Spleen (tissue), 11 donors: ENCODE results near the gene PSMG4. TPM values are rescaled to one million over a fixed set of nuclear protein-coding genes. Genes with fewer than 3 reads are reported as not detected.
"Not testable (repeated sequence)": the region's sequence is repeated elsewhere in the genome, so short reads cannot be mapped to it uniquely, and the experiment has no call there.

ENCODE experiments used
- DNase-seq: peaks from one replicate; pipeline ENCODE4 v3.0.0-alpha.2; 2020
- H3K27ac ChIP-seq, 8 donors: fragments of 200-600 bp; sonication (generic) in 7 of 8; 1 replicate in 4 of 8; 2 replicates in 4 of 8; pipeline versions ENCODE4 v1.5.0 to v1.8.0; 2016 to 2021; ENCODE audit warnings: inconsistent platforms in 4 of 8, mild to moderate bottlenecking in 4 of 8, moderate library complexity in 1 of 8
- H3K27me3 ChIP-seq, 7 donors: fragments of 200-600 bp; sonication (generic) in 6 of 7; replicated peaks in 1 of 7; 1 replicate in 4 of 7; 2 replicates in 3 of 7; pipeline versions ENCODE4 v1.5.0 to v1.8.0; 2016 to 2021; ENCODE audit warnings: inconsistent platforms in 3 of 7, mild to moderate bottlenecking in 1 of 7
- H3K36me3 ChIP-seq, 6 donors: fragments of 200-600 bp; sonication (generic) in 5 of 6; 1 replicate in 4 of 6; 2 replicates in 2 of 6; pipeline versions ENCODE4 v1.5.0 to v1.8.0; 2016 to 2021; ENCODE audit warnings: inconsistent platforms in 2 of 6
- H3K4me1 ChIP-seq, 6 donors: fragments of 200-600 bp; sonication (generic) in 5 of 6; 1 replicate in 3 of 6; 2 replicates in 3 of 6; pipeline versions ENCODE4 v1.5.0 to v1.8.0; 2016 to 2021; ENCODE audit warnings: inconsistent platforms in 3 of 6
- H3K4me3 ChIP-seq, 8 donors: fragments of 200-600 bp; sonication (generic) in 7 of 8; 1 replicate in 4 of 8; 2 replicates in 4 of 8; pipeline versions ENCODE4 v1.5.0 to v1.8.0; 2016 to 2021; ENCODE audit warnings: inconsistent platforms in 4 of 8, mild to moderate bottlenecking in 4 of 8, moderate library complexity in 2 of 8
- H3K9me3 ChIP-seq, 8 donors: fragments of 200-600 bp; sonication (generic) in 7 of 8; 1 replicate in 4 of 8; 2 replicates in 4 of 8; pipeline versions ENCODE4 v1.5.0 to v1.8.0; 2016 to 2021; ENCODE audit warnings: inconsistent platforms in 4 of 8
- CTCF ChIP-seq, 11 experiments: fragments of 200-600 bp in 7 of 11; fragments of 450-650 bp in 4 of 11; sonication (generic) in 4 of 11; IDR thresholded peaks in 8 of 11; conservative IDR thresholded peaks in 3 of 11; 1 replicate in 7 of 11; 2 replicates in 4 of 11; pipeline versions ENCODE4 v1.4.0 to v1.8.0; 2016 to 2021; ENCODE audit warnings: antibody characterized with exemption in 11 of 11, inconsistent platforms in 4 of 11, mild to moderate bottlenecking in 1 of 11
- POLR2A ChIP-seq, 3 donors: fragments of 450-650 bp; IDR thresholded peaks; one replicate each; pipeline ENCODE4 v1.5.1; 2017; ENCODE audit warnings: antibody characterized with exemption in 3 of 3, mild to moderate bottlenecking in 1 of 3
- POLR2AphosphoS5 ChIP-seq, 3 donors: sonication (generic); formaldehyde crosslinking; IDR thresholded peaks; one replicate each; pipeline ENCODE4 v1.5.1; 2017; ENCODE audit warnings: antibody characterized with exemption in 3 of 3
- WGBS, 5 donors: extraction: QIAGEN DNeasy Blood & Tissue Kit in 3 of 5; methylation state at CpG; one replicate each; pipeline versions ENCODE4 v1.1.5 to v1.1.7; 2013 to 2018; 5-methylcytosine and 5-hydroxymethylcytosine counted together
- intact Hi-C: fragments of 100-400 bp; cut with DNase I; formaldehyde crosslinking; loops from one replicate; pipeline ENCODE4 v1.15.0; 2023; ENCODE audit warnings: low total_unique reads
- polyA plus RNA-seq, 3 donors: library from polyadenylated mRNA; stranded (reverse); fragments of 200-250 nt; gene quantifications; one replicate each; pipeline ENCODE4 v1.2.1, GENCODE V29; 2013
- total RNA-seq, 7 donors: library from RNA; depleted of rRNA in 3 of 7; stranded (reverse); fragments of >200 nt in 3 of 7; fragmentation: NEBNext Ultra II Directional in 4 of 7; extraction: Animal tissue kit (Norgen Biotek cat#: 25700) in 4 of 7; gene quantifications; one replicate each; pipeline versions ENCODE4 v1.1.0 to v1.2.1, GENCODE V29; 2016 to 2021
- donor health status: healthy with polysubstance abuse.
- donor health status: DM: no; HTN: no; CAD: no; lungs with moderate emphysema.
- donor health status: DM: no; HTN: no; CAD: no.
- donor health status: Bipolar disorder and iron deficiency.
- donor health status: healthy.
- donor health status: DM: no; HTN: no; CAD: no.
- donor health status: DM: yes; HTN: yes; CAD: no.

The PSMG4 gene
- total and polyA plus RNA-seq, 10 donors = 12.1 to 41.6 (median 18.5) TPM

- no peak overlapping the region for H3K27ac ChIP-seq
- no peak for TF ChIP-seq CTCF (IDR thresholded peaks at IDR 0.05 in 8 of 11, conservative IDR thresholded peaks at IDR 0.05 in 3 of 11)
- TF ChIP-seq POLR2A (IDR thresholded peaks at IDR 0.05) = no peak
- no peak for TF ChIP-seq POLR2AphosphoS5 (IDR thresholded peaks at IDR 0.05)
- no peak for DNase-seq
- peaks cover 0 to 46% (median 5%) of the 10 kb centered on the region in 7 donors for H3K27me3 ChIP-seq
- no peak overlapping the region for H3K4me3 ChIP-seq
- no peaks in the 10 kb centered on the region for H3K36me3 ChIP-seq
- intact Hi-C loops = no loop called here
- WGBS, 5 donors = 86 to 92% (median 87%) methylated on average over 4 of the region's 4 CpGs
- H3K4me1 ChIP-seq = no peaks in the 10 kb centered on the region
- H3K9me3 ChIP-seq = no peaks in the 10 kb centered on the region
Observed at GRCh38 chr6:3242768-3243167, 16.0 kb upstream of the PSMG4 start.

- WGBS, 5 donors = 92 to 96% (median 93%) methylated on average over 8 of the region's 8 CpGs
- TF ChIP-seq CTCF (IDR thresholded peaks at IDR 0.05 in 8 of 11, conservative IDR thresholded peaks at IDR 0.05 in 3 of 11) (no peak), POLR2A (IDR thresholded peaks at IDR 0.05) (no peak), POLR2AphosphoS5 (IDR thresholded peaks at IDR 0.05) (no peak)
- intact Hi-C loops = no loop called here
Observed at GRCh38 chr6:3244003-3244831, 14.5 kb upstream of the PSMG4 start.

GRCh38 chr6:3244832-3245161, 13.9 kb upstream of the PSMG4 start:
- H3K9me3 ChIP-seq, H3K4me3 ChIP-seq, H3K4me1 ChIP-seq, intact Hi-C loops, H3K36me3 ChIP-seq, DNase-seq, H3K27ac ChIP-seq: not testable (repeated sequence)
- WGBS, 5 donors = 91 to 96% (median 94%) methylated on average over 7 of the region's 7 CpGs
- H3K27me3 ChIP-seq = peaks cover 0 to 52% (median 15%) of the 10 kb centered on the region in 7 donors

More at GRCh38 chr6:3244003-3244831, 14.5 kb upstream of the PSMG4 start:
- H3K9me3 ChIP-seq = no peaks in the 10 kb centered on the region
- H3K36me3 ChIP-seq = no peaks in the 10 kb centered on the region
- DNase-seq = no peak
- H3K4me1 ChIP-seq = no peaks in the 10 kb centered on the region
- no peak overlapping the region for H3K27ac ChIP-seq
- H3K27me3 ChIP-seq = peaks cover 0 to 51% (median 12%) of the 10 kb centered on the region in 7 donors
- H3K4me3 ChIP-seq = no peak overlapping the region

- H3K4me1 ChIP-seq = no peaks in the 10 kb centered on the region
- intact Hi-C loops = no loop called here
- H3K27me3 ChIP-seq = peaks cover 0 to 56% (median 15%) of the 10 kb centered on the region in 7 donors
- H3K4me3 ChIP-seq = no peak overlapping the region
- DNase-seq = no peak
- H3K36me3 ChIP-seq = no peaks in the 10 kb centered on the region
- WGBS, 5 donors = 89 to 96% (median 91%) methylated on average over 5 of the region's 5 CpGs
- no peak overlapping the region for H3K27ac ChIP-seq
- no peak for TF ChIP-seq POLR2AphosphoS5 (IDR thresholded peaks at IDR 0.05)
- TF ChIP-seq POLR2A (IDR thresholded peaks at IDR 0.05) = no peak
- no peak for TF ChIP-seq CTCF (IDR thresholded peaks at IDR 0.05 in 8 of 11, conservative IDR thresholded peaks at IDR 0.05 in 3 of 11)
- no peaks in the 10 kb centered on the region for H3K9me3 ChIP-seq
Observed at GRCh38 chr6:3245216-3245615, 13.5 kb upstream of the PSMG4 start.
